SK-N-MC (cell line): Measurements from ENCODE around the gene MIDN.

Experiments
- EZH2 ChIP-seq: fragments of 200-600 bp; sonication (generic); IDR thresholded peaks from one replicate; pipeline ENCODE4 v1.6.1; 2017; ENCODE audit warnings: antibody characterized with exemption
- FOXP2 ChIP-seq: optimal IDR thresholded peaks from 2 replicates; pipeline ENCODE3; 2011; ENCODE audit warnings: mild to moderate bottlenecking, moderate library complexity; ENCODE audit not compliant: insufficient read depth; ENCODE audit errors: extremely low read length, control extremely low read depth

DNA sequence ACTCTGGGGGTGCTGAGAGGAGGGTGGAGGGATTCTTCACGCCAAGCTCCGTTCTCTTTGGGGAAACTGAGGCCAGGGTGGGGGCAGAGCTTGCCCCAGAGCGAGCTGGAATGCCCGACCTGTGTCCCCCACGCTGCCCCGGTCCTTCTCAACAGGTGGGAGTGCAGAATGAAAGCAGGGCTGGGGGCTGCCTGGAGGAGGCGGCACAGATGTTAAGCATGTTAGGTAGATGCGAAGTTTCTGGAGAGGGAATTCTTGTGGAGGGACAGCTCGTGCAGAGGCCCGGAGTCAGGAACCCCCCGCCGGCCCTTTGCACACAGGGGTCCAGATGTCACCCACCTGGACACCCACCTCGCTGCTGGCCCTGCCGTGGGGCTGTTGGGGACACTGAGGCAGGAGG lies 46.3 kb downstream of the MIDN start:
- TF ChIP-seq FOXP2 (no peak), EZH2 (no peak)
